K562 (cell line): Measurements from ENCODE around the gene CNIH3.

Source experiments
- COPS2 ChIP-seq: fragments of 450-650 bp; conservative IDR thresholded peaks from 2 replicates; pipeline ENCODE4 v1.6.1; 2016; ENCODE audit warnings: mild to moderate bottlenecking, moderate library complexity
- CTCF ChIP-seq, 3 experiments: IDR thresholded peaks in 2 of 3; conservative IDR thresholded peaks in 1 of 3; 2 replicates each; pipeline ENCODE4 v1.5.1; 2011 to 2012; ENCODE audit warnings: low read length in 3 of 3, mild to moderate bottlenecking in 3 of 3, control low read depth in 2 of 3, improper control_type of control experiment in 1 of 3, inconsistent platforms in 1 of 3, low read depth in 1 of 3, mixed read lengths in 1 of 3, moderate library complexity in 1 of 3; ENCODE audit not compliant: insufficient read depth in 2 of 3
- POLR2A ChIP-seq: fragments of 450-650 bp; conservative IDR thresholded peaks from 2 replicates; pipeline ENCODE4 v1.6.1; 2016
- SMAD4 ChIP-seq: fragments of 250-450 bp; sonication (Bioruptor Pico); conservative IDR thresholded peaks from 2 replicates; pipeline ENCODE4 v1.8.0; 2021; ENCODE audit warnings: inconsistent platforms, mild to moderate bottlenecking, moderate library complexity
- TF ChIP-seq, protein P1 (sequence below): fragments of 250-450 bp; sonication (Bioruptor Pico); IDR thresholded peaks from 2 replicates; pipeline ENCODE4 v1.4.0; 2020; ENCODE audit warnings: mild to moderate bottlenecking, moderate library complexity
- TF ChIP-seq, protein P2 (sequence below), 2 experiments: fragments of 450-650 bp in 1 of 2; sonication (generic) in 1 of 2; formaldehyde crosslinking in 1 of 2; IDR thresholded peaks in 1 of 2; conservative IDR thresholded peaks in 1 of 2; 2 replicates each; pipeline versions ENCODE4 v1.6.1 to v1.8.1; 2016 to 2023; ENCODE audit warnings: mild to moderate bottlenecking in 2 of 2, moderate library complexity in 2 of 2, inconsistent platforms in 1 of 2, missing genetic modification reagents in 1 of 2

DNA sequence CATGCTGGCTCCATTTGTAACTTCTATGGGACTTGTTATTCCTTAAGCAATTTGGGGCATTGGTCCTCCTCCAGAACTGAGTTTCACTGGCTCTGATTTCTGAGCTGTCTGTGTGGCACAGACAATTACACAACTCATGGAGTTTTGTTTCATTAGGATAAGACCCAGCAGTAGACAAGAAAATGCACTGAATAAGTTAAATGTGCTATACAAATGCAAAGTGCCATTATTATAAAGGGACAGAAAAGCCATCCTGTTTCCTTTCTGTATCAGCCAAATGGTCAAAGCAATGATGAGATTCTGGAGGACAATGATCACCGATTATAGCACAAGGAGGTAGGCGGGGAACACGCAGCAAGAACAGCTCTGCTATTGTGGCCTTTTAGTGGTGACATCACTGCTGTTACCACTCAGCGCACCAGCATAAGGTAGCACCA is 81.9 kb downstream of the CNIH3 start:
- TF ChIP-seq, protein P1, sequence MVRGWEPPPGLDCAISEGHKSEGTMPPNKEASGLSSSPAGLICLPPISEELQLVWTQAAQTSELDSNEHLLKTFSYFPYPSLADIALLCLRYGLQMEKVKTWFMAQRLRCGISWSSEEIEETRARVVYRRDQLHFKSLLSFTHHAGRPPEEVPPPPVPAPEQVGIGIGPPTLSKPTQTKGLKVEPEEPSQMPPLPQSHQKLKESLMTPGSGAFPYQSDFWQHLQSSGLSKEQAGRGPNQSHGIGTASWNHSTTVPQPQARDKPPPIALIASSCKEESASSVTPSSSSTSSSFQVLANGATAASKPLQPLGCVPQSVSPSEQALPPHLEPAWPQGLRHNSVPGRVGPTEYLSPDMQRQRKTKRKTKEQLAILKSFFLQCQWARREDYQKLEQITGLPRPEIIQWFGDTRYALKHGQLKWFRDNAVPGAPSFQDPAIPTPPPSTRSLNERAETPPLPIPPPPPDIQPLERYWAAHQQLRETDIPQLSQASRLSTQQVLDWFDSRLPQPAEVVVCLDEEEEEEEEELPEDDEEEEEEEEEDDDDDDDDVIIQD (CRISPR knock-in tag) = no peak
- TF ChIP-seq POLR2A = no peak
- no peak for TF ChIP-seq SMAD4 (CRISPR knock-in tag)
- no peak for TF ChIP-seq COPS2
- TF ChIP-seq, protein P2, sequence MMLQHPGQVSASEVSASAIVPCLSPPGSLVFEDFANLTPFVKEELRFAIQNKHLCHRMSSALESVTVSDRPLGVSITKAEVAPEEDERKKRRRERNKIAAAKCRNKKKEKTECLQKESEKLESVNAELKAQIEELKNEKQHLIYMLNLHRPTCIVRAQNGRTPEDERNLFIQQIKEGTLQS (IDR thresholded peaks at IDR 0.05) = no peak
- TF ChIP-seq, protein P2 (CRISPR knock-in tag; conservative IDR thresholded peaks at IDR 0.05) = no peak
- TF ChIP-seq CTCF (IDR thresholded peaks at IDR 0.05 in 2 of 3, conservative IDR thresholded peaks at IDR 0.05 in 1 of 3; ENCODE audit: insufficient read depth in 2 of 3, low read depth in 1 of 3, low read length in 3 of 3) = no peak
